A549 (cell line): ENCODE results near the gene COBLL1. TPM values are rescaled to one million over a fixed set of nuclear protein-coding genes. Genes with fewer than 3 reads are reported as not detected.

ENCODE experiments used
- ATAC-seq, 2 experiments: fragments of 200-7000 bp in 1 of 2; fragments of >200 bp in 1 of 2; cut with Nextera tagmentation in 1 of 2; cut with Tn5 transposase in 1 of 2; 3 replicates each; pipeline versions ENCODE4 v1.8.0 to v1.9.1; 2018 to 2020; ENCODE audit warnings: mild to moderate bottlenecking in 1 of 2, moderate library complexity in 1 of 2
- CTCF ChIA-PET: fragments of 300-600 bp; sonication (Branson Sonifier 250); formaldehyde crosslinking; extraction: SDS; loops from one replicate; lab custom pipeline; 2021; ENCODE audit warnings: antibody characterized with exemption, inconsistent platforms; lab: Yijun Ruan, JAX
- POLR2A ChIA-PET: fragments of 350-600 bp; formaldehyde crosslinking; extraction: SDS; loops from one replicate; lab custom pipeline; 2021; ENCODE audit warnings: antibody characterized with exemption, inconsistent platforms; lab: Yijun Ruan, JAX
- DNase-seq, 2 experiments: peaks; one replicate each; pipeline versions ENCODE4 v3.0.0 to v3.0.0-alpha.2; 2011 to 2016; ENCODE audit warnings: low read depth in 1 of 2, low spot score in 1 of 2
- FAIRE-seq: peaks from 2 replicates; lab custom pipeline; 2011; peaks lifted over from hg19 to GRCh38; lab: Jason Lieb, UNC
- H3K27ac ChIP-seq, 2 experiments: fragments of >200 bp; sonication (Bioruptor Twin); formaldehyde crosslinking; 3 replicates each; pipeline ENCODE4 v1.5.1; 2016 to 2017
- H3K4me1 ChIP-seq: fragments of >200 bp; sonication (Bioruptor Twin); formaldehyde crosslinking; 3 replicates; pipeline ENCODE4 v1.6.1; 2016
- H3K4me2 ChIP-seq: fragments of >200 bp; sonication (Bioruptor Twin); formaldehyde crosslinking; 3 replicates; pipeline ENCODE4 v1.6.1; 2016
- H3K4me3 ChIP-seq: fragments of >200 bp; sonication (Bioruptor Twin); formaldehyde crosslinking; 3 replicates; pipeline ENCODE4 v1.5.1; 2016
- H3K9me3 ChIP-seq: fragments of >200 bp; sonication (Bioruptor Twin); formaldehyde crosslinking; 3 replicates; pipeline ENCODE4 v1.6.1; 2016
- ATOH8 ChIP-seq: fragments of 250-450 bp; sonication (Bioruptor Pico); IDR thresholded peaks from 2 replicates; pipeline ENCODE4 v1.5.0; 2020; ENCODE audit warnings: low read depth, mild to moderate bottlenecking, moderate library complexity
- BHLHE40 ChIP-seq: IDR thresholded peaks from 2 replicates; pipeline ENCODE4 v1.6.1; 2012; ENCODE audit warnings: low read depth, low read length, inconsistent platforms
- CBX2 ChIP-seq: fragments of 200-600 bp; sonication (generic); IDR thresholded peaks from 2 replicates; pipeline ENCODE4 v1.6.1; 2016; ENCODE audit warnings: low read depth, mild to moderate bottlenecking, borderline replicate concordance
- CBX8 ChIP-seq: fragments of 200-600 bp; sonication (generic); IDR thresholded peaks from 2 replicates; pipeline ENCODE4 v1.6.1; 2016
- CHD2 ChIP-seq: fragments of 150-350 bp; IDR thresholded peaks from 2 replicates; pipeline ENCODE4 v1.6.1; 2014; ENCODE audit warnings: low read length; ENCODE audit not compliant: partially characterized antibody
- CHD4 ChIP-seq: fragments of 200-600 bp; sonication (generic); IDR thresholded peaks from 2 replicates; pipeline ENCODE4 v1.6.1; 2016; ENCODE audit warnings: antibody characterized with exemption, mild to moderate bottlenecking, borderline replicate concordance
- CTCF ChIP-seq: fragments of >200 bp; sonication (Bioruptor Twin); formaldehyde crosslinking; IDR thresholded peaks from 3 replicates; pipeline ENCODE4 v1.5.1; 2016
- EP300 ChIP-seq, 2 experiments: fragments of >200 bp; sonication (Bioruptor Twin); formaldehyde crosslinking; IDR thresholded peaks; 2 replicates in 1 of 2; 3 replicates in 1 of 2; pipeline ENCODE4 v1.6.1; 2016 to 2017
- ESRRA ChIP-seq: fragments of 150-350 bp; IDR thresholded peaks from 2 replicates; pipeline ENCODE4 v1.6.1; 2014; ENCODE audit warnings: mild to moderate bottlenecking, low read length, borderline replicate concordance
- FOSL2 ChIP-seq, 2 experiments: fragments of 450-650 bp in 1 of 2; fragments of >200 bp in 1 of 2; sonication (Bioruptor Twin) in 1 of 2; formaldehyde crosslinking; IDR thresholded peaks; 2 replicates each; pipeline versions ENCODE4 v1.5.0 to v1.6.1; 2016 to 2020; ENCODE audit warnings: mild to moderate bottlenecking in 1 of 2, moderate library complexity in 1 of 2
- FOXS1 ChIP-seq: fragments of 250-450 bp; sonication (Bioruptor Pico); IDR thresholded peaks from 2 replicates; pipeline ENCODE4 v1.5.0; 2020; ENCODE audit warnings: mild to moderate bottlenecking, moderate library complexity
- HMGXB4 ChIP-seq: fragments of 250-450 bp; sonication (Bioruptor Pico); IDR thresholded peaks from 2 replicates; pipeline ENCODE4 v1.5.0; 2021; ENCODE audit warnings: mild to moderate bottlenecking, moderate library complexity, borderline replicate concordance
- HOXA7 ChIP-seq: fragments of 250-450 bp; sonication (Bioruptor Pico); IDR thresholded peaks from 2 replicates; pipeline ENCODE4 v1.5.0; 2020; ENCODE audit warnings: mild to moderate bottlenecking, moderate library complexity
- HOXB13 ChIP-seq: fragments of 250-450 bp; sonication (Bioruptor Pico); IDR thresholded peaks from 2 replicates; pipeline ENCODE4 v1.5.0; 2020; ENCODE audit warnings: low read depth, mild to moderate bottlenecking, moderate library complexity
- HOXB5 ChIP-seq: fragments of 250-450 bp; sonication (Bioruptor Pico); IDR thresholded peaks from 2 replicates; pipeline ENCODE4 v1.5.0; 2020; ENCODE audit warnings: mild to moderate bottlenecking, moderate library complexity
- JUNB ChIP-seq: fragments of >200 bp; sonication (Bioruptor Twin); formaldehyde crosslinking; IDR thresholded peaks from 2 replicates; pipeline ENCODE4 v1.6.1; 2016
- KDM5A ChIP-seq: fragments of 200-600 bp; sonication (generic); IDR thresholded peaks from 2 replicates; pipeline ENCODE4 v1.6.1; 2016; ENCODE audit warnings: antibody characterized with exemption, mild to moderate bottlenecking
- MAZ ChIP-seq: fragments of 150-350 bp; IDR thresholded peaks from 2 replicates; pipeline ENCODE4 v1.6.1; 2014; ENCODE audit warnings: antibody characterized with exemption, low read depth, low read length, borderline replicate concordance
- MYC ChIP-seq: IDR thresholded peaks from 2 replicates; pipeline ENCODE4 v1.6.1; 2012; ENCODE audit warnings: mild to moderate bottlenecking, inconsistent platforms, low read length, improper control_type of control experiment, borderline replicate concordance
- POLR2A ChIP-seq: IDR thresholded peaks from 2 replicates; pipeline ENCODE4 v1.6.1; 2012; ENCODE audit warnings: mild to moderate bottlenecking, low read length
- POLR2AphosphoS2 ChIP-seq: conservative IDR thresholded peaks from 2 replicates; pipeline ENCODE4 v1.6.1; 2012; ENCODE audit warnings: low read length, improper control_type of control experiment, inconsistent platforms
- RARB ChIP-seq: fragments of 250-450 bp; sonication (Bioruptor Pico); IDR thresholded peaks from 2 replicates; pipeline ENCODE4 v1.8.0; 2021; ENCODE audit warnings: mild to moderate bottlenecking, moderate library complexity
- REST ChIP-seq: fragments of 200-600 bp; sonication (generic); IDR thresholded peaks from 2 replicates; pipeline ENCODE4 v1.6.1; 2016; ENCODE audit warnings: antibody characterized with exemption, mild to moderate bottlenecking, moderate library complexity
- SREBF2 ChIP-seq: fragments of 450-650 bp; IDR thresholded peaks from 2 replicates; pipeline ENCODE4 v1.6.1; 2014; ENCODE audit warnings: mild to moderate bottlenecking, moderate library complexity
- TFCP2L1 ChIP-seq: fragments of 250-450 bp; sonication (Bioruptor Pico); IDR thresholded peaks from 2 replicates; pipeline ENCODE4 v1.5.0; 2021; ENCODE audit warnings: mild to moderate bottlenecking
- USF2 ChIP-seq: fragments of 450-650 bp; IDR thresholded peaks from 2 replicates; pipeline ENCODE4 v1.6.1; 2014; ENCODE audit warnings: antibody characterized with exemption
- ZNF302 ChIP-seq: fragments of 250-450 bp; sonication (Bioruptor Pico); IDR thresholded peaks from 2 replicates; pipeline ENCODE4 v1.9.0; 2021; ENCODE audit warnings: inconsistent platforms, mild to moderate bottlenecking, moderate library complexity
- WGBS: methylation state at CpG from one replicate; pipeline ENCODE4 v1.1.6; 2017; ENCODE audit errors: missing lambda C conversion rate; 5-methylcytosine and 5-hydroxymethylcytosine counted together
- polyA plus RNA-seq, 4 experiments: library from polyadenylated mRNA; depleted of rRNA in 3 of 4; stranded (reverse); fragments of >200 nt; fragmentation: RNase III in 1 of 4; extraction: RNeasy Plus Mini Kit Qiagen cat#74134 plus additional on column Dnase treatment in 1 of 4; gene quantifications; 2 replicates in 3 of 4; 3 replicates in 1 of 4; pipeline ENCODE4 v1.2.3, GENCODE V29; 2011 to 2017

Gene COBLL1
- polyA plus RNA-seq, 2 of the 4 experiments (the other 2 are of a cell fraction) = 2.6 to 5.3 TPM

- H3K4me1 ChIP-seq = peaks cover 3% of the 10 kb centered on the region; the same call in 1 of the 3 replicates
- no peak overlapping the region for H3K27ac ChIP-seq
- no peaks in the 10 kb centered on the region for H3K9me3 ChIP-seq
- POLR2A ChIA-PET = no interaction called here
- no peak overlapping the region for H3K4me3 ChIP-seq
- CTCF ChIA-PET = no interaction called here
- H3K4me2 ChIP-seq = no peak overlapping the region
- FAIRE-seq = no peak
- ATAC-seq = no peak
- 77% methylated on average over 3 of the region's 3 CpGs for WGBS
- TF ChIP-seq KDM5A = no peak
- TF ChIP-seq FOSL2 (IDR thresholded peaks at IDR 0.05) = no peak
- TF ChIP-seq FOSL2 (CRISPR knock-in tag; IDR thresholded peaks at IDR 0.05) = no peak
- no peak for TF ChIP-seq EP300 (IDR thresholded peaks at IDR 0.05)
- no peak for TF ChIP-seq CHD2
- TF ChIP-seq BHLHE40 = no peak
- no peak for TF ChIP-seq FOXS1 (CRISPR knock-in tag)
- no peak for TF ChIP-seq REST
- TF ChIP-seq CBX8 = no peak
- TF ChIP-seq RARB (CRISPR knock-in tag) = no peak
- no peak for TF ChIP-seq HOXB5
- no peak for TF ChIP-seq JUNB
- no peak for TF ChIP-seq CTCF
- TF ChIP-seq TFCP2L1 = no peak
- no peak for TF ChIP-seq HOXA7 (CRISPR knock-in tag)
- no peak for TF ChIP-seq ESRRA
- DNase-seq = no peak
Measured at GRCh38 chr2:164773091-164773490, 68.5 kb downstream of the COBLL1 start.

- 75% methylated on average over 2 of the region's 2 CpGs for WGBS
- CTCF ChIA-PET = no interaction called here
- H3K4me2 ChIP-seq = no peak overlapping the region
- H3K4me3 ChIP-seq = no peak overlapping the region
- H3K27ac ChIP-seq = no peak overlapping the region
- peaks cover 3% of the 10 kb centered on the region; the same call in 1 of the 3 replicates for H3K4me1 ChIP-seq
- TF ChIP-seq ATOH8 (no peak), POLR2AphosphoS2 (no peak), HOXA7 (CRISPR knock-in tag) (no peak), ESRRA (no peak), MYC (no peak), HOXB13 (CRISPR knock-in tag) (no peak), USF2 (no peak), KDM5A (no peak), POLR2A (no peak), CBX2 (no peak), SREBF2 (no peak), MAZ (no peak), ZNF302 (CRISPR knock-in tag) (no peak), CHD4 (no peak), HMGXB4 (CRISPR knock-in tag) (no peak)
- TF ChIP-seq, all 56 proteins: peak for 0
- POLR2A ChIA-PET = no interaction called here
- DNase-seq (no peak), ATAC-seq (no peak), FAIRE-seq (no peak)
- no peaks in the 10 kb centered on the region for H3K9me3 ChIP-seq
Measured at GRCh38 chr2:164771897-164772296, 69.7 kb downstream of the COBLL1 start.
